IMR-90 (cell line): ENCODE data around the gene TPST1. TPM values are rescaled to one million over a fixed set of nuclear protein-coding genes. Genes with fewer than 3 reads are reported as not detected.
A peak's percentile ranks its signal among the peaks of the same experiment; 100 is the strongest.

Source experiments
- ATAC-seq: fragments of 200-7000 bp; cut with Tn5 transposase; 2 replicates; pipeline ENCODE4 v1.9.1; 2020; ENCODE audit warnings: low read depth, mild to moderate bottlenecking, moderate library complexity
- BruUV-seq: library from RNA; stranded (reverse); fragments of 400-500 nt; replicated peaks from 2 replicates; lab custom pipeline; 2021; lab: Mats Ljungman, UMichigan
- CTCF ChIA-PET: fragments of 300-600 bp; formaldehyde crosslinking; extraction: SDS; loops from one replicate; lab custom pipeline; 2021; ENCODE audit warnings: antibody characterized with exemption; lab: Yijun Ruan, JAX
- POLR2A ChIA-PET: fragments of 300-600 bp; sonication (Branson Sonifier 250); formaldehyde crosslinking; loops from one replicate; lab custom pipeline; 2022; ENCODE audit warnings: antibody characterized with exemption; ENCODE audit not compliant: unreplicated experiment; lab: Charles Lee
- DNase-seq: peaks from one replicate; pipeline ENCODE4 v3.0.0; 2013
- H2AFZ ChIP-seq: replicated peaks from 2 replicates; pipeline ENCODE3; 2013; ENCODE audit warnings: low read length, mild to moderate bottlenecking; ENCODE audit not compliant: poor library complexity
- H2AK5ac ChIP-seq: 2 replicates; pipeline ENCODE4 v1.6.1; 2013; ENCODE audit warnings: low read depth, low read length, inconsistent platforms
- H2AK9ac ChIP-seq: replicated peaks from 2 replicates; pipeline ENCODE3; 2013; ENCODE audit warnings: mild to moderate bottlenecking, low read depth, low read length, moderate library complexity; ENCODE audit not compliant: poor library complexity
- H2BK120ac ChIP-seq: 2 replicates; pipeline ENCODE4 v1.6.1; 2013; ENCODE audit warnings: low read depth, low read length, inconsistent platforms
- H2BK15ac ChIP-seq: 3 replicates; pipeline ENCODE4 v1.6.1; 2013; ENCODE audit warnings: low read depth, low read length, inconsistent platforms
- H2BK20ac ChIP-seq: 2 replicates; pipeline ENCODE4 v1.6.1; 2013; ENCODE audit warnings: low read depth, mild to moderate bottlenecking, inconsistent platforms, low read length, moderate library complexity
- H2BK5ac ChIP-seq: 2 replicates; pipeline ENCODE4 v1.6.1; 2013; ENCODE audit warnings: mild to moderate bottlenecking, low read depth, low read length, inconsistent platforms; ENCODE audit not compliant: poor library complexity, severe bottlenecking
- H3K14ac ChIP-seq: replicated peaks from 2 replicates; pipeline ENCODE4 v1.6.1; 2013; ENCODE audit warnings: low read depth, low read length, inconsistent platforms
- H3K18ac ChIP-seq: 2 replicates; pipeline ENCODE4 v1.6.1; 2013; ENCODE audit warnings: low read depth, low read length, control low read depth
- H3K23ac ChIP-seq: 2 replicates; pipeline ENCODE4 v1.6.1; 2013; ENCODE audit warnings: low read depth, low read length, inconsistent platforms
- H3K27ac ChIP-seq: 2 replicates; pipeline ENCODE4 v1.5.1; 2013; ENCODE audit warnings: mild to moderate bottlenecking, control low read depth, low read length; ENCODE audit not compliant: insufficient read depth
- H3K27me3 ChIP-seq: 2 replicates; pipeline ENCODE4 v1.6.1; 2013; ENCODE audit warnings: low read length; ENCODE audit not compliant: control insufficient read depth, insufficient read depth
- H3K36me3 ChIP-seq: 2 replicates; pipeline ENCODE4 v1.6.1; 2013; ENCODE audit warnings: low read length, mixed read lengths; ENCODE audit not compliant: control insufficient read depth, insufficient read depth
- H3K4ac ChIP-seq: 2 replicates; pipeline ENCODE4 v1.6.1; 2013; ENCODE audit warnings: low read depth, low read length, inconsistent platforms
- H3K4me1 ChIP-seq: 2 replicates; pipeline ENCODE4 v1.6.1; 2013; ENCODE audit warnings: low read length, mixed read lengths; ENCODE audit not compliant: control insufficient read depth, insufficient read depth
- H3K4me2 ChIP-seq: 2 replicates; pipeline ENCODE4 v1.6.1; 2013; ENCODE audit warnings: low read depth, mild to moderate bottlenecking, control low read depth, low read length, moderate library complexity
- H3K4me3 ChIP-seq: 2 replicates; pipeline ENCODE4 v1.5.1; 2013; ENCODE audit warnings: low read depth, mild to moderate bottlenecking, control low read depth, low read length, moderate library complexity; ENCODE audit not compliant: insufficient read depth
- H3K56ac ChIP-seq: 2 replicates; pipeline ENCODE4 v1.6.1; 2013; ENCODE audit warnings: low read length, inconsistent platforms; ENCODE audit not compliant: insufficient read depth; ENCODE audit errors: extremely low read depth
- H3K79me1 ChIP-seq, 2 experiments: 2 replicates each; pipeline ENCODE4 v1.6.1; 2013; ENCODE audit warnings: low read length in 2 of 2, inconsistent platforms in 1 of 2, low read depth in 1 of 2
- H3K9ac ChIP-seq: 2 replicates; pipeline ENCODE4 v1.6.1; 2013; ENCODE audit warnings: low read depth, low read length, control low read depth
- H3K9me1 ChIP-seq: 2 replicates; pipeline ENCODE4 v1.6.1; 2013; ENCODE audit warnings: low read length, inconsistent platforms; ENCODE audit not compliant: insufficient read depth
- H3K9me3 ChIP-seq: 2 replicates; pipeline ENCODE4 v1.6.1; 2013; ENCODE audit warnings: low read length; ENCODE audit not compliant: control insufficient read depth, insufficient read depth
- H4K20me1 ChIP-seq: 2 replicates; pipeline ENCODE4 v1.6.1; 2013; ENCODE audit warnings: low read length, inconsistent platforms; ENCODE audit not compliant: insufficient read depth
- H4K5ac ChIP-seq: 2 replicates; pipeline ENCODE4 v1.6.1; 2013; ENCODE audit warnings: mild to moderate bottlenecking, low read depth, low read length, control low read depth
- H4K8ac ChIP-seq, 2 experiments: 2 replicates each; pipeline ENCODE4 v1.6.1; 2013; ENCODE audit warnings: low read depth in 2 of 2, low read length in 2 of 2, control low read depth in 1 of 2, inconsistent platforms in 1 of 2
- H4K91ac ChIP-seq: 2 replicates; pipeline ENCODE4 v1.6.1; 2013; ENCODE audit warnings: low read depth, low read length, inconsistent platforms; ENCODE audit not compliant: insufficient read depth
- CEBPB ChIP-seq: IDR thresholded peaks from 2 replicates; pipeline ENCODE4 v1.6.1; 2012; ENCODE audit warnings: low read depth, low read length, improper control_type of control experiment
- POLR2A ChIP-seq: IDR thresholded peaks from 2 replicates; pipeline ENCODE4 v1.6.1; 2012; ENCODE audit warnings: mild to moderate bottlenecking, low read depth, low read length
- WGBS, 2 experiments: methylation state at CpG; one replicate each; pipeline versions ENCODE4 v1.1.5 to v1.1.7; 2013; ENCODE audit warnings: missing lambda C conversion rate in 2 of 2; ENCODE audit not compliant: insufficient read length in 1 of 2; ENCODE audit errors: extremely low coverage in 2 of 2; 5-methylcytosine and 5-hydroxymethylcytosine counted together
- dilution Hi-C: fragments of 300-500 bp; cut with HindIII; formaldehyde crosslinking; loops from one replicate; pipeline ENCODE4 v1.14.3; 2018; ENCODE audit warnings: low sequenced_read_pairs; ENCODE audit not compliant: unreplicated experiment
- in situ Hi-C: fragments of 300-500 bp; cut with MboI; formaldehyde crosslinking; loops from 3 replicates; pipeline ENCODE4 v1.14.3; 2019; ENCODE audit warnings: low sequenced_read_pairs, inconsistent platforms, mixed read lengths
- intact Hi-C: fragments of 100-400 bp; cut with micrococcal nuclease; formaldehyde crosslinking; loops from 2 replicates; pipeline ENCODE4 v1.10.0; 2022
- microRNA-seq, 2 experiments: library from miRNA; stranded (forward) in 1 of 2; unstranded in 1 of 2; fragments of 10-50 nt in 1 of 2; fragments of <30 nt in 1 of 2; gene quantifications in 1 of 2; microRNA quantifications in 1 of 2; one replicate each; pipeline versions ENCODE3 to v1.1.0; 2013 to 2020; ENCODE audit not compliant: insufficient read depth in 1 of 2, insufficient read length in 1 of 2, unreplicated experiment in 1 of 2
- polyA plus RNA-seq, 3 experiments: library from polyadenylated mRNA; depleted of rRNA; stranded (reverse); fragments of >200 nt; gene quantifications; 2 replicates each; pipeline ENCODE4 v1.2.3, GENCODE V29; 2012; ENCODE audit warnings: low replicate concordance in 1 of 3
- small RNA-seq, 5 experiments: library from RNA; depleted of rRNA; stranded (forward); fragments of <200 nt; gene quantifications; one replicate each; pipeline ENCODE3, GENCODE V24; 2012
- total RNA-seq: library from RNA; depleted of rRNA; stranded (reverse); fragments of >200 nt; gene quantifications from 2 replicates; pipeline ENCODE4 v1.2.3, GENCODE V29; 2012; rRNA removed

Gene TPST1
- total and polyA plus RNA-seq, 2 of the 4 experiments (the other 2 are of a cell fraction) = 37.7 to 58.6 TPM

GRCh38 chr7:66409493-66409892 is 204.4 kb downstream of the TPST1 start:
- no peak overlapping the region for H4K8ac ChIP-seq
- H3K9me1 ChIP-seq = no peaks in the 10 kb centered on the region
- H3K9me3 ChIP-seq = no peaks in the 10 kb centered on the region
- no peaks in the 10 kb centered on the region for H4K20me1 ChIP-seq
- intact Hi-C loops (no loop called here), in situ Hi-C loops (no loop called here), dilution Hi-C loops (no loop called here)
- H2BK20ac ChIP-seq = no peak overlapping the region
- ChIA-PET CTCF (no interaction called here), POLR2A (no interaction called here)
- ATAC-seq (no peak), DNase-seq (no peak)
- H3K79me1 ChIP-seq = no peaks in the 10 kb centered on the region; a peak in 1 of 4 replicates
- WGBS, 2 experiments = no CpG with 5 or more reads among the region's 4 CpGs
- no peak overlapping the region for H3K56ac ChIP-seq
- H2AK9ac ChIP-seq = peak overlapping the region; percentile 3
- H3K4ac ChIP-seq = no peak overlapping the region
- H2BK15ac ChIP-seq = no peak overlapping the region
- H2BK120ac ChIP-seq = no peak overlapping the region
- no peak overlapping the region for H3K4me2 ChIP-seq
- no peak overlapping the region for H3K23ac ChIP-seq
- no TSS peak for BruUV-seq
- no peaks in the 10 kb centered on the region for H3K27me3 ChIP-seq
- H3K27ac ChIP-seq = no peak overlapping the region
- H3K4me3 ChIP-seq = no peak overlapping the region
- no peak overlapping the region for H4K91ac ChIP-seq
- H3K4me1 ChIP-seq = no peaks in the 10 kb centered on the region
- no peak overlapping the region for H3K14ac ChIP-seq
- H2AK5ac ChIP-seq = no peak overlapping the region
- no peak for TF ChIP-seq POLR2A
- 0 out of 2 replicates have a peak, but pooled peaks have one; percentile 8 for TF ChIP-seq CEBPB
- H2AFZ ChIP-seq = no peak overlapping the region
- H3K9ac ChIP-seq = no peak overlapping the region
- H3K18ac ChIP-seq = no peak overlapping the region
- no peak overlapping the region for H4K5ac ChIP-seq
- 0 out of 2 replicates have a peak, but pooled peaks cover 5% of the 10 kb centered on the region for H3K36me3 ChIP-seq
- no peak overlapping the region for H2BK5ac ChIP-seq

Small RNAs within 50 kb of the gene (microRNA-seq; reads per million reads assigned to microRNA genes)
- gene RNU6-313P (ENCODE audit: insufficient read depth, insufficient read length) = not detected

Small RNAs within 50 kb of the gene (small RNA-seq; reads per million reads assigned to genes)
- 0 reads per million in 5 experiments for gene RNU6-313P

Other genes starting within 250 kb of the TPST1 start
- gene GUSB, start 223.1 kb upstream of the TPST1 start, total RNA-seq = 9.7 and 12.9 TPM in 2 replicates
- 47.7 and 55.0 TPM in 2 replicates for gene GUSB, start 223.1 kb upstream of the TPST1 start, polyA plus RNA-seq (2012; rRNA removed)
- 42.8 and 50.0 TPM in 2 replicates for gene ASL, start 129.5 kb upstream of the TPST1 start, total RNA-seq
- gene ASL, start 129.5 kb upstream of the TPST1 start, polyA plus RNA-seq (2012; rRNA removed) = 49.0 and 49.7 TPM in 2 replicates
- gene CRCP, start 90.5 kb upstream of the TPST1 start, total RNA-seq = 37.5 and 37.8 TPM in 2 replicates
- gene CRCP, start 90.5 kb upstream of the TPST1 start, polyA plus RNA-seq (2012; rRNA removed) = 21.5 and 22.9 TPM in 2 replicates